HG03066 (cell line): ENCODE results near the gene RAB8B.

Source experiments
- ATAC-seq: cut with Tn5 transposase; IDR thresholded peaks from one replicate; pipeline ENCODE4 v1.9.1; 2021; ENCODE audit warnings: low read depth; ENCODE audit not compliant: unreplicated experiment

The RAB8B gene

DNA sequence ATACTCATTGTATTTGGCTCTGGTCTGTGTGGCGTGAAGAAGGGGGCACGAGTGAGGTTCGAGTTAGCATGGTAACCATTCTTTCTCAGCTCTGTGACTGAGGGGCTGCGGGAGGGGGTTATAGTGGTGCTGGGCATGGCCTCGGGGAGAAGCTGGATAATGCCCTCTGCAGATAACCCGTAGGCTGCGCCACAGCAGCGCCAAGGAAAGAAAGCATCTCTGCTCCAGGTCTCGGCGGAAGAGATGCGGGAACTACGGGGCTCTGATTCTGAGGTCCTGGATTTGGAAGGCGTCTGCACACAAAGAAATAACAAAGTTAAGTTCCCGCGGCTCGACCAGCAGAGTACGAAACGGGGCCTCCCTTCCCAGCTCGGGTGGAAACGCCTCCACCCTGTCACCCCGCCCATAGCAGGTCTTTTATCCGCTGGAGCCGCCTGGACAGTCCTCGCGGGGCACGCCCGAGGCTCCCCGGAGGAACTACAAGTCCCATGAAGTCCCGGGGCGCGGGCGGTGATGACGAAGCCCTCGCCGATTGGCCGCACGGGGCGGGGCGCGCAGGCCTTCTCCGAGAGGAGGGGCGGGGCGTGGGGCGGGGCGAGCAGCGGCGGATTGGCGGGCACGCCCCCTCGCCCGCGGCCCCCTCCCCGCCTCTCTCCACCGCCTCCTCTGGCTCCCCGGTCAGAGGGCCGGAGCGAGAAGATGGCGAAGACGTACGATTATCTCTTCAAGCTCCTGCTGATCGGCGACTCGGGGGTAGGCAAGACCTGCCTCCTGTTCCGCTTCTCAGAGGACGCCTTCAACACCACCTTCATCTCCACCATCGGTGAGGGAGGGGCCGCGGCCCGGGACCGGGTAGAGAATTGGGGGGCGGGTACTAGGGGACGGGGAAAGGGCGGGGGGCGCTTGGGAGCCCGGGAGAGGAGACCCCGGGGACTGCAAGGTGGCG, at the start of gene RAB8B:
Gene RAB8B (plus strand): TSS at position 681 of the 946 bp plus-strand sequence. CDS start 19 bp downstream, at position 700.
- peak; percentile 76 for ATAC-seq

DNA sequence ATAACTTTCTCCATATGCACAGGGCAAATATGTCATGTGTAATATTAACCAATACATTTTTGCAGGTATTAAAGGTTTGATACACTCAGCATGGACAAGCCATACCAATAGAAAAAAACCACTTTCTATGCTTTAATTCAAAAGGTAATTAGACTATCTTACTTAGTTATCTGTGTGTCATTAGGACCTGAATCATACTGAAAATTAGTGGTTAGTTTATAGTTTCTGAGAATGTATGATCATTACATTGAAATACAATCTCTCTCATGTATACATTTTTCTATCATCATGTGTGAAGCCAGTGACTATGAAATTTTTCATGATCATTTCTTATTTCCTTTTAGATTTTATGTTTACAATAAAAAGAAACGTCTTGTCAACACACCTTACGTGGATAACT, 48.5 kb upstream of the RAB8B start:
- no peak for ATAC-seq

DNA sequence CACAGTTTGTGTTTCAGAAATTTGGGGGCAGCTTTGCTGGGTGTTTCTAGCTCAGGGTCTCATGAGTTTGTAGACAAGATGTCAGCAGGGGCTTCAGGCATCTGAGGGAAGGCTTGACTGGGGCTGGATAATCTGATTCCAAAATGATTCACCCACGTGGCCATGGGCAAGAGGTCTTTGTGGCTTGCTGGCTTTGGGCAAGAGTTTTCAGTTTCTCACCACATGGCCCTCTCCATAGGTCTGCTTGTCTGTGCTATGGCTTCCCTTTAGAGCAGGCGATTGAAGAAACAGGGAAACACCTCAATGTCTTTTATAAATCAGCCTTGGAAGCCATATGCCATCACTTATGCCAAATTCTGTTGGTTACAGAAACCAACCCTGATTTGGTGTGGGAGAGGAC, 44.0 kb upstream of the RAB8B start:
- no peak for ATAC-seq

DNA sequence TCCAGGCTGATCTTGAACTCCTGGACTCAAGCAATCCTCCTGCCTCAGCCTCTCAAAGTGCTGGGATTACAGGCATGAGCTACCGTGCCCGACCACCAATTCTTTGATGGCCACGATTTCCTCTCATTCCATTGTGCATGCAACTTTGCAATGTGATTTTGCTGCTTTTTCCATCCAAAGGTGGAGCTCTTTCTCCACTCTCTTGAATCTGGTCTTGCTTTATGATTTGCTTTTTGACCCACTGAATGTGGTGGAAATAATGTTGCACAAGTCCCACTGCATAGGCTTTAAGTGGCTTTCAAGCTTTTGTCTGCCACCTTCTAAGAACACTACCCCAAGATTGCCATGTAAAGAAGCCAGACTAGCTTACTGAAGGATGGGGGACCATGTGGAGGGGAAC, 42.7 kb upstream of the RAB8B start:
- no peak for ATAC-seq

DNA sequence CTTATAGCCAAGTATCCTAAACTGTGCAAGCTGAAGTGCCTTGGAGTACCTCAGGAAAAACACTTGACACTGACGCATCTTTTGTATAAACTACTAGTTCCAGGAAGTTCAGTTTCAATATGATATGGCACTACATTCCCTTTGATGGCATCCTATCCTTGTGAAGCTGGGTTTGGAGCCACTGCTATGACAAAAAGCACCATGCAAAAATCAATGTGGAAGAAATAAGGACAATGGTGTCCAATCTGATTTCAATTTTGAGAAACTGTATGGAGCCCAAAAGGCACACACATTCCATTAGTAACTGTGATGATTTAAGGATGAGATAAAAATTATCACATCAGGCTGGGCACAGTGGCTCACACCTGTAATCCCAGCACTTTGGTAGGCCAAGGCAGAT, 37.7 kb upstream of the RAB8B start:
- no peak for ATAC-seq

DNA sequence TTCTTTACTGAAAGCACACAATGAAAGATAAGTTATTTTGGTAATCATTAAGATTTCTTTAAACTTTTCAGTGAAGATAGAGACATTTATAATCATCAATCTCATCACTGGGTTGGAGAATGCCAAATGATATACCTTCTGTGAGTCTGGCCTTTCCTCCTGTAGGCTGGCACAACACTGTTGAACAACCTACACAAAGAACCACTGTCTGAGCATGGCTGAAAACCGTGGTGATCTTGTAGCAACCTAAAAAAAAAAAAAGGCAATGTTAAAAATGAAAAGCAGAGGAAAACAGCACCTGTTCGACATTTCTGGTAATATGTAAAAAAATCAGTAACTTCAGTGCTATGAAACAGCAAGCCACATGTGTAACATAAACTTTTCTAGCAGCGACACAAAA, 33.9 kb upstream of the RAB8B start:
- no peak for ATAC-seq

DNA sequence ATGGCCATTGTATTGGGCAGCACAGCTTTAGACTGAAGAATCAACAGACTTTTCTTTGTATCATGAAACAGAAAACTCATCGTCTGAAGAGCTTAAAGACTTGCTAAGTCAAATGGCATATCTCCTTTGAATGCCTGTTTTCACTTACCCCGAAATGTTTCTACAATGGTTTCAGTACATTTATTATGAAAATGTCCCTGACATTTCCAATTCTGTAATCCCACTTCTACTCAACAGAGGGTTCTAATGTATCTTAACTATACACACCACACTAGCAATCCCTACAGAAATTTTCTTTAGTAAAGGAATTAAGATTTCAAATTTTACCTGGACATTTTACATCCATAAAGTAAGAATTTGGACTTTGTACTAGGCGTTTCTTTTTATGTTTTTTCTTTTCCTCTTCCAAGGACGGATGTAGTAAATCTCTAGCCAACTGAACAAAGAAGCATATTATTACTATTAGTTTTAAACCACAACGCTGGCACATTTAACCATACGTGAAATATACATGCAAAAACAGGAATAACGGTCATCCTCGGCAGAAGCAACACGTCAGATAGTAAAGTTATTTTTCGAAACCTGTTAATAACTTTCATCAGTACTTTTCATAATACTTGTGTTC, 33.2 kb upstream of the RAB8B start:
- no peak for ATAC-seq

DNA sequence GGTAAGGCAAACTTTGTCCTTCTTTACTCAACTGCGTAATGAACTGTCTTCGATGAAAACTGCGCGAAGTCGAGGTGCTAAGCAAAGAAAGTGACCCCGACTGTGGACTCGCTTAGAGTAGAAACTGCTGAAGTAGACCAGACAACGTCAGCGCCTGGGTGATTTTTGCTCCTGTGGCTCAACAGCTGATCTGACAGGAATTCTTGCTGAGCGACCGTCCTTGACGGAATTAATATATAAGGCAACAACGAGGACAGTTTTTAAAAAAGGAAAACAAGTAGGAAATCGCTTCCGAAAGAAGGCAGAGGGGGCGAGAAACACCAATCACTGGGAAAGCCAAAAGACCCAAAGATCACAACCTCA, 32.7 kb upstream of the RAB8B start:
- no peak for ATAC-seq

DNA sequence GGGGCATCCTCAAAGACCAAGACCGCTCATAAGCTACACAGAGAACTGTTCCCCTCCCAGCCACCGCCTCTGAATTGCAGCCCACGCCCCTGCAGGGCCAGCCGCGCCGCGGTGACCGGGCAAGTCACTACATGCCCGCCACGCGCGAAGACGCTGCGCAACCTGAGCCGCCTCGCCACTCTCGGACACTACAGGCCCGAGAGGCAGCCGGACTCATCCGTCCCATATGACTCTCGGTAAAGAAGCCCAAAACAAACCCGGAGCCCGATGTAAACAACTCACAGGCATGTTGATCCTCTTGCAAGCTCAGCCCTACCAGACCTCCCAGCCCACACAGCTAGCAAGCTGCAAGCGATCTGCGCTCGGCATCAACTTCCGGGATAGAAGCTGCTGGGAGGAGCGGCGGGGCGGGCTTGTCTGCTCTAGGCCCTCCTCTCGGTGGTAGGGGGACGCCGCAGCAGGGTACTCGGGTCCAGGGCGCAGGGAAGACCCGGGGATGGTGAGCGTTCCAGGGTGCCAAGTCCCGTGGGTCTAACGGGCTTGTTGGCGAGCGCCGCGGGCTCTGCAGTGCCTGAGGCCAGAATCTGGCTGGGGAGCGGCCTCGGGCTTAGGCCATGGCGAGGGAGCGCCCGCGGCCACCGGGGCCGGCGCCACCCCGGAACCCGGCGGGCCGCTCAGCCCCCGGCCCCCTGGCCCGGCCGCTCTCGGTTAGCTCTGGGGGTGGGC, 32.1 kb upstream of the RAB8B start, which contains the start of gene RPS27L:
Gene RPS27L (minus strand): TSS at position 360 of the 726 bp plus-strand sequence. CDS start 72 bp downstream, at position 288.
- peak; percentile 87 for ATAC-seq

DNA sequence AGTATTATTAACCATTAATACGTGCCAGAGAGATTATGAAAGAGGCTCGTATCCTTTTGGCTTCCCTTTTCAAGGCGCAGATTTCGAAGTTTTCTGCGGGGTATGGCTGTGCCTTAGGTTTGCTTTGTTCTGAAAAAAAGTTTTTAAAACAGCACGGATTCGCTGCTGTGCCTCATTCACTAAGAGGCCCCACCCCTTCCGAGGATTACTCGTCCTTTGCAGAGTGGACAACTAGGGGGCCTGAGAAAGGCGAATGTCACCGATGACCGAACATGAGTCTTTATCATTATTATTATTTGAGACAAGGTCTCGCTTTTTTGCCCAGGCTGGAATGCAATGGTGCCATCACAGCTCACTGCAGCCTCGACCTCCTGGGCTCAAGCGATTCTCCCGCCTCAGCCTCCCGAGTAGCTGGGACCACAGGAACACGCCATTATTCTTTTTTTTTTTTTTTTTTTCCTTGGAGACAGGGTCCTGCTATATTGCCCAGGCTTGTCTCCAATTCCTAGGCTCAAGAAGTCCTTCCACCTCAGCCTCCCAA, 31.4 kb upstream of the RAB8B start:
- peak; percentile 16 for ATAC-seq

DNA sequence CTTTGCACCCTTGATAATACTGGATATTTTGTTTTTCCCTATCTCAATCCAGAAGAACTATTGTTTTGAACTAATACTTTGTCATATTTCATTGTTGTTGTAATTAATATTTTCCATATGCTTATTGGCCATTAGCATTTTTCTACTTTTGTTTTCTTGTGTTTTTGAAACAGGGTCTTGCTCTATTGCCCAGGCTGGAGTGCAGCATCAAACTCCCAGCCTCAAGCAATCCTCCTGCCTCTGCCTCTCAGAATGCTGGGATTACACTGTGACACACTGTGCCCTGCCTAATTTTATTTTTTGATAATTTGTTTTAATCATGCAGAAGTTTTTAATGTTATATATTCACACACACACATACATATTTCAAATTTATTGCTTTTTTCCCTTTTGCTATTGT, 28.8 kb upstream of the RAB8B start:
- ATAC-seq, result no peak

DNA sequence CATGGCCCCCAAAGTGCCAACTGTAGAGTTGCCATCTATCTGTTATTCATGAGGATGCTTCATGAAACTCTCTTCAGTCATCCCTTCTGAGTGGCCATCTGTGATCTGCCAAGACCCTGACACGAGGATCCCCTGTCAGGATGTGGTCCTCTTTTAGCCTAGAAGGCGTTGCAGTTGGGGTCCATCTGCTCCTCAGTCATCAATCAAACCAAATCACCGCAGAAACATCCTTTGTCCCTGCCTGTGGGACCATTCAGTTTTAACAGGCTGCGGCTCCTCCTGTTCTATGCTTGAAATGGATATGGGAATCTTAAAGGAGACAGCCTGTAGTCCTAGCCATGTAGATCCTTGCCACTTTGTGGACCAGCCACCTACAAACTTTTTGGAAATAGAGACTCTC, 26.2 kb upstream of the RAB8B start:
- ATAC-seq, result no peak

DNA sequence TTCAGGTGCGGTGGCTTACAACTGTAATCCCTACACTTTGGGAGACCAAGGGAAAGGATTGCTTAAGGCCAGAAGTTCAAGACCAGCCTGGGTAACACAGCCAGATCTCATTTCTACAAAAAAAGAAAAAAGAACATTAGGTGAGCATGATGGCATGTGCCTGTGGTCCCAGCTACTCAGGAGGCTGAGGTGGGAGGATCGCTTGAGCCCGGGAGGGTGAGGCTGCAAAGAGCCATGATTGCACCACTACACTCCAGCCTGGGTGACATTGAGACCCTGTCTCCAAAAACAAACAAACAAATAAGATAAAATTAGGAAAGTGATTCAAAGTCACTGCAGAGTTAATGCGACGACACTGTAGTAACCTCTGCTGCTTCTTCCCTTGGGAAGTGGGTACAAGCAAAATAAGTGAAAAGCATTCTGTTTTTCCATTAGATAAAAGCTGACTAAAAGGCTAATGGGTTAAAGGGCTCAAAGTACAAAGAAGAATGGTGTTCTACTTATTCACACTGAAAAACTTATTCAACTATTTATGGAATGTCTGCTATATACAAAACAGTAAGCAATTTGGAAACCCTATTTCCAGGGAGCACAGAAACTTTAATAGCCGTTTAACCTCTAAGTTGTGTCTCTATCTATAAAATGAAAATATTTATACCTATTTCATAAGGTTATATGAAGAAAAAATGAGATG, 24.1 kb upstream of the RAB8B start:
- no peak for ATAC-seq

DNA sequence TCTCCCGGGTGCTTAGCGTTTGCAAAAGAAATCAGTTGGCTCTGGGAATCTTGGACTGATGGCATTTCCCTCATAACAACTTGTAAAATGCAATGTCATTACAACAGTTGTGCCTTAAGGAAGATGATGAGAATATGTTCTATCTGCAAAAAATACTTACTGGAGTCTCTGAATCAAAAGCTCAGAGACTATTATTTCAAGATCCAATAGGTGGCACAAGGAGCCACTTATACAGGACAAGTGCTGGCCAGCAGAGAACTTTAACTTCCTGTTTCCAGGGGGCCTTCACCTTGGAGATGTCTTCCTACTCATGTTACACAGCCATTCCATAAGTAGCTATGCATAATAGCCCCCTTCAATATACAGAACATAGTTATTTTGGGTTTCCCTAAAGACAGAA, 23.2 kb upstream of the RAB8B start:
- no peak for ATAC-seq

DNA sequence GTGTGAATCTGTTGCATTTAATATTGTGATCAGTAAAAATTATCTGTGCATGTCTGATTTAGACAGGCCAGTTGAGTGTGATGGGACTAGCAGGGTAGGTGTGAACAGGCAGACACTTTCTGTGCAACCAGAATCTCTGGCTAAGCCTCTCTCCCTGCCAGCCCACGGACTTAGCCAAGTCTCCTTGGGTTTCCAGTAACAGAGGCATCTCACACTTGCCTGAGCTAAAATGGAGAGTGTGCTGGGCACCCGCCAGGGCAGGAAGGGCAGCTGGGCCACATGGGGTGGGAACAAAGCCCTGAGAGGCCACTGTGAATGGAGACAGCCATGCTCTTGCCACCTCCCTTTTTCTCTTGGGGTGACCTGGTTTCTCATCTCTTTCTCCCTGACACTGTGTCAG, 19.6 kb upstream of the RAB8B start:
- no peak for ATAC-seq

DNA sequence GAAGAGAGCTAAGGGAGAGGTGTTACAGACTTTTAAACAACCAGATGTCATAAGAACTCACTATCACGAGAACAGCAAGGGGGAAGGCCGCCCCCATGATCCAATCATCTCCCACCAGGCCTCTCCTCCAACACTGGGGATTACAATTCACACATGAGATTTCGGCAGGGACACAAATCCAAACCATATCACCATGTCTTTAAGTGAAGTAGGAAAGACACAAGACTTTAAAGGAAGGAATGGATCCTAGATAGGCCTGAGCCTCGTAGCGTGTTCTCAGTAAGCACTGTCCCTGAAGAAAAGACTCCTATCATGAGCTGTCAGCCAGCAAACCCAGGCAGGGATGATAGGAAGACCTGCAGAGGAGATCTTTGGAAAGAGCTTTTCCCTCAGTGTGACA, 17.0 kb upstream of the RAB8B start:
- ATAC-seq, result no peak

DNA sequence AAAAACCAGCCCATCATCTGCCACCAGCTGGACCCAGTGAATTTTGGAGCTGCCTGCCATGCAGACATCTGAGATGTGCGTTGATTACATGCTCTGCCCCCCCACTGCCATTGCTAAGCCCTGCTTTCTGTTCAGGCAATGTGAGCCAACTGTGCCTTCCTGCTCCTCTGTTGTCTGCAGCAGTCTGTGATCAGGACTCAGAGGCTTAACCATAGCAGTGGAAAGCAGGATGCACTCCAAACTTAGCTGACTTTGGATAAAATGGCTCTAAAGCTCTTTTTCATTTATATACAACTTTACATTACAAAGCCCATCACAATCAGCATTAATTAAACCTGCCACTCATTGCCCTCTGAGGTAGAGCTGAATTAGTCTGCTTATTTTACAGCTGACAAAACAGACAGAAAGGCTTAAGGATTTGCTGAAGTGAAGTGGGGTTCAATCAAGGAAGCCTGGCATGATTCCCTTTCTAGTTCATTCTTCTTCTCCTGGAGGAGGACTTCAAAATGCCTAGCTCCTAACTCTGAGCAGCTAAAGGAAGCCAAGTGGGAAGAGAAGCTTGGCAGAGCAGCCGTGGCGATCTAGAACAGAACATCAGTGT, 16.5 kb upstream of the RAB8B start:
- no peak for ATAC-seq

DNA sequence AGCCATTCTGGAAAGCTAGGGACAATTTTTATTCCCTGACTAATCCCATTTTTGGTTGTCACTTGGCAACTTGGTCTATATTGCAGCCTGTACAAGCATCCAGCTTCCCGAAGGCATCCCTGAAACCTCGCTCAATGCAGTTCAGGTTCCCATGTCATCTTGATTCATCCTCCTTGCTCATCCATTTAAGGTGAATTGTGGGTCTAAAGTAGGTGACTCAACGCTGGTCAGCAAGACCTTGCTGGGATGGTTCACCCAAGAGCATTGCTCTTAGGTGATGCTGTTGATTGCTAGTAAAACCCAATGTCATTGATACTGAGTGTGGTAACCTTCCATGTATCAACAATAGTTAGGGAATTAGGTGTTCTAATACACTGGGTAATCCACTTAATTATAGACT, 13.1 kb upstream of the RAB8B start:
- no peak for ATAC-seq

DNA sequence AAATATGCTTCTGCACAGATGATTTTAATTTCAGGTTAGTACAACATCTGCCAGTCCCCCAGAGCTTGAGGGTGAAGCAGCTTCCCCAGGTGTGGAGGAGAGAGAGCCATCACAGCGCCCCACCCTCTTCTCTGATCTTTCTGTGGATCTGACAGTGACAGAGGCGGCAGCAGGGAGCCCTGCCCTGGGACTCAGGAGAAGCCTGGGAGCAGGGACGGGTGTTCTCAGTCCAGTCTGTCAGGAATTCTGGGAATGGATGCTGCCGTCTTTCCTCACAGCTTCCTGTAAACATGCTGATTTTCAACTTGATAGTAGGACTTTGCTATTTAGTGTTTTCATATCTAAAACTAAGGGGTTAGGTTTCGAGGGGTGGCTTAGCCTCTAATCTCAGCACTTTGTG, 11.4 kb upstream of the RAB8B start:
- no peak for ATAC-seq

DNA sequence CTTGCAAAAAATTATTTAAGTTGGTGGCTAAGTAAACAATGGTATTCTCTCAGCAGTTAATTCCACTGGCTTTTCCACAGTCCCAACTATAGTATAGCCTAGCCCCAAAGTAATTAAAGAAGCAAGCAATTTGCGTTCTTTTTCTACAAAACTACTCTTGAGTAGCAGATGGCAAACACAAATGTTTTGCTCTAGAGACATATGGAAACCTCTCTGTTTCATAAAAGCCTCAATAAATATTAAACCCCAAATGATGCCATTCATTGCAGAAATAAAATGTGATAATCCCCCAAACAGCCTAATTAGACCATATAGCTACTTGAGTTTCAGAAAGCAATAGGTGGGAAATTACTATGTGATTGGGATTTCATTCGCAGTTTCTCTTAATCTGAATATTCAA, 8.7 kb upstream of the RAB8B start:
- ATAC-seq, result no peak
